GM23338 (cell line): Measurements from ENCODE around the gene FBXW7.

Source experiments
- ETS1 ChIP-seq: IDR thresholded peaks from 2 replicates; pipeline ENCODE4 v1.6.1; 2016; ENCODE audit warnings: antibody characterized with exemption
- EZH2 ChIP-seq: fragments of 200-600 bp; sonication (generic); IDR thresholded peaks from one replicate; pipeline ENCODE4 v1.8.0; 2017; ENCODE audit warnings: antibody characterized with exemption, mild to moderate bottlenecking, low read depth; ENCODE audit not compliant: unreplicated experiment
- EZH2phosphoT487 ChIP-seq: fragments of 200-600 bp; sonication (generic); IDR thresholded peaks from one replicate; pipeline ENCODE4 v1.8.1; 2018; ENCODE audit warnings: antibody characterized with exemption; ENCODE audit not compliant: unreplicated experiment
- JUNB ChIP-seq: IDR thresholded peaks from one replicate; pipeline ENCODE4 v1.6.1; 2016; ENCODE audit warnings: antibody characterized with exemption; ENCODE audit not compliant: unreplicated experiment
- POLR2AphosphoS5 ChIP-seq: IDR thresholded peaks from 2 replicates; pipeline ENCODE4 v1.6.1; 2016; ENCODE audit warnings: antibody characterized with exemption, low read depth
- REST ChIP-seq: IDR thresholded peaks from one replicate; pipeline ENCODE4 v1.6.1; 2018; ENCODE audit warnings: antibody characterized with exemption; ENCODE audit not compliant: unreplicated experiment
- ZNF331 ChIP-seq: fragments of 250-450 bp; sonication (Bioruptor Pico); IDR thresholded peaks from 2 replicates; pipeline ENCODE4 v1.5.0; 2020; ENCODE audit warnings: low read depth, mild to moderate bottlenecking, moderate library complexity
- TF ChIP-seq, protein P1 (sequence below), 2 experiments: fragments of 200-600 bp in 1 of 2; sonication (generic) in 1 of 2; conservative IDR thresholded peaks; 2 replicates each; pipeline versions ENCODE4 v1.5.1 to v1.6.1; 2016 to 2017; ENCODE audit warnings: antibody characterized with exemption in 2 of 2, low read depth in 2 of 2, mild to moderate bottlenecking in 2 of 2, moderate library complexity in 1 of 2

DNA sequence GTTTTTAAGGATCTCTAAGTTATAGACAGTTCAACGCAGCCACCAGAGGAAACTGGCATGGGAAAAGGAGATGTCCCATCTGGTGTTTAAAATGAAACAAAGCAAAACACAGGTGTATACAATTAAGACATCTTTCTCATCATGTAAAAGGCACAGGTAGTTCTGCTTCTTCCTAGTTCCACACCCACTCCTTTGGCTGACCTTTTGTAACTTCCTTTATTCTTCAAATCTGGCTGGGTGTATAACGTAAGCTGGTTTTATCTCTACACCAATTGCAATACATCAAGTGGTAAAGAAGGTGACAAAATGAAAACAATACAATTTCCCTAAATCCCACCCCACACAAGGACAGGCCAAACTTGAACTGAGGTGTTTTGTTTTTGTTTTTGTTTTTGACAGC, 27.3 kb upstream of the FBXW7 start:
- TF ChIP-seq EZH2 = no peak
- TF ChIP-seq, protein P1, sequence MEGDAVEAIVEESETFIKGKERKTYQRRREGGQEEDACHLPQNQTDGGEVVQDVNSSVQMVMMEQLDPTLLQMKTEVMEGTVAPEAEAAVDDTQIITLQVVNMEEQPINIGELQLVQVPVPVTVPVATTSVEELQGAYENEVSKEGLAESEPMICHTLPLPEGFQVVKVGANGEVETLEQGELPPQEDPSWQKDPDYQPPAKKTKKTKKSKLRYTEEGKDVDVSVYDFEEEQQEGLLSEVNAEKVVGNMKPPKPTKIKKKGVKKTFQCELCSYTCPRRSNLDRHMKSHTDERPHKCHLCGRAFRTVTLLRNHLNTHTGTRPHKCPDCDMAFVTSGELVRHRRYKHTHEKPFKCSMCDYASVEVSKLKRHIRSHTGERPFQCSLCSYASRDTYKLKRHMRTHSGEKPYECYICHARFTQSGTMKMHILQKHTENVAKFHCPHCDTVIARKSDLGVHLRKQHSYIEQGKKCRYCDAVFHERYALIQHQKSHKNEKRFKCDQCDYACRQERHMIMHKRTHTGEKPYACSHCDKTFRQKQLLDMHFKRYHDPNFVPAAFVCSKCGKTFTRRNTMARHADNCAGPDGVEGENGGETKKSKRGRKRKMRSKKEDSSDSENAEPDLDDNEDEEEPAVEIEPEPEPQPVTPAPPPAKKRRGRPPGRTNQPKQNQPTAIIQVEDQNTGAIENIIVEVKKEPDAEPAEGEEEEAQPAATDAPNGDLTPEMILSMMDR (conservative IDR thresholded peaks at IDR 0.05; ENCODE audit: low read depth in 2 of 2) = no peak
- no peak for TF ChIP-seq REST
- no peak for TF ChIP-seq POLR2AphosphoS5
- no peak for TF ChIP-seq ETS1
- TF ChIP-seq ZNF331 = no peak
- no peak for TF ChIP-seq EZH2phosphoT487
- TF ChIP-seq JUNB = no peak
